ENCODE measurements around the gene XPNPEP1. TPM values are rescaled to one million over a fixed set of nuclear protein-coding genes. Genes with fewer than 3 reads are reported as not detected.

XPNPEP1 gene
- total RNA-seq, 2 donors from 2014 or later: 97.5 to 108 TPM

DNA sequence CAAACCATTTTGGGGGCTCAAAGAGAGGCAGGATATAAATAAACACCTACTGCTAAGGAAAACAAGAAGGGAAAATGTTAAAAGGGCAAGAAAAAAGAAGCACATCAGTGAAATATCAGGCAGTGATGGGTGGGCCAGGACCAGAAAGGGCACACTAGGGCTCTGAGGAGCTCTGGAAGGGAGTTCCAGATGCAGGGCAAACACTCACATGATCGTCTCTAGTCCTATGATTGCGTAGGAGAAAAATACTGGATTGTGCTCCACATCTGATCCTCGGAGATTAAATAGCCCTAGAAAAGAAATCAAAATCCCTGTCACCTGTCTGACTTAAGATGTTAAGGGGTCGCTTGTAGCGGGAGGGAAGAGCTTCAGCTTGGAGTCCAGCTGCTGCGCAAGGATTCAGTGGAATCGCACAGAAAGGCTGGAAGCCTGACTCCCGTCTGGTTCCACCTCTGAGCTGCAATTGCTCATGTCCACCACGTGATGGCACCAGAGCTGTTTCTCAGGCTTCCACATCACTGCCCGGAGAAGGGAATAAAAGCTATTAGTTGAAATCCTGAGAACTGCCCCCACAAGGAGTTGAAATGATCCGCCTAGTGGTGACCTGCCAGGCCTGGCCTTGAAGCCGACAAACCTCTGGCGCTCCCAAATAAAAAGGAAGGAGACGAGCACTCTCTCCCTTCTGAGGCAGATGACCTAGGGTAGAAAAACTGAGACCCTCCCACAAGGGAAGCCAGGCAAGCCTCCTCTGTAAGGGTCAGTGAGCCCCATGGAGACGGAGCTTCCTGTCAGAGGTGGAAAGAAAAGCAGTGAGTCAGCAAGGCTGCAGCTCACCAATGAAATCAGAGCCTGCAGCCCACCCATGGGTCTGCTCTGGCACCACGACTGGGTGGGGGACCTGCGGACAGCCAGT lies 39.2 kb downstream of the XPNPEP1 start:
- H3K4me1 Mint-ChIP-seq: peaks cover 24% of the 10 kb centered on the region
- H3K27ac Mint-ChIP-seq: no peak overlapping the region
- no peak overlapping the region for H3K4me3 Mint-ChIP-seq
- no peaks in the 10 kb centered on the region for H3K27me3 Mint-ChIP-seq
- ATAC-seq (replicated peaks): peak; percentile 49
- H3K36me3 Mint-ChIP-seq (ENCODE audit: low read depth): peaks cover 96% of the 10 kb centered on the region
- H3K9me3 Mint-ChIP-seq: no peaks in the 10 kb centered on the region

GRCh38 chr10:109882251-109883057 lies 40.9 kb downstream of the XPNPEP1 start:
- no peaks in the 10 kb centered on the region for H3K27me3 Mint-ChIP-seq
- peak overlapping the region; percentile 44 for H3K27ac Mint-ChIP-seq
- peaks cover 22% of the 10 kb centered on the region for H3K4me1 Mint-ChIP-seq

GRCh38 chr10:109881769-109882057 lies 41.6 kb downstream of the XPNPEP1 start:
- H3K36me3 Mint-ChIP-seq (ENCODE audit: low read depth): peaks cover 92% of the 10 kb centered on the region
- H3K9me3 Mint-ChIP-seq: no peaks in the 10 kb centered on the region
- H3K4me3 Mint-ChIP-seq: no peak overlapping the region
- peaks cover 14% of the 10 kb centered on the region for H3K4me1 Mint-ChIP-seq
- H3K27ac Mint-ChIP-seq: no peak overlapping the region
- no peak for ATAC-seq (replicated peaks)
- H3K27me3 Mint-ChIP-seq: no peaks in the 10 kb centered on the region

More at GRCh38 chr10:109882251-109883057, 40.9 kb downstream of the XPNPEP1 start:
- no peaks in the 10 kb centered on the region for H3K9me3 Mint-ChIP-seq
- peaks cover 92% of the 10 kb centered on the region for H3K36me3 Mint-ChIP-seq (ENCODE audit: low read depth)
- no peak overlapping the region for H3K4me3 Mint-ChIP-seq
- ATAC-seq (replicated peaks): no peak

GRCh38 chr10:109880886-109881768 lies 42.2 kb downstream of the XPNPEP1 start:
- peaks cover 8% of the 10 kb centered on the region for H3K4me1 Mint-ChIP-seq
- peaks cover 92% of the 10 kb centered on the region for H3K36me3 Mint-ChIP-seq (ENCODE audit: low read depth)
- H3K4me3 Mint-ChIP-seq: no peak overlapping the region
- H3K9me3 Mint-ChIP-seq: no peaks in the 10 kb centered on the region
- ATAC-seq (replicated peaks): no peak
- H3K27ac Mint-ChIP-seq: no peak overlapping the region
- no peaks in the 10 kb centered on the region for H3K27me3 Mint-ChIP-seq

- Mint-ChIP-seq H3K27me3 (no peaks in the 10 kb centered on the region), H3K4me1 (no peaks in the 10 kb centered on the region), H3K4me3 (no peak overlapping the region), H3K36me3 (ENCODE audit: low read depth) (peaks cover 93% of the 10 kb centered on the region), H3K9me3 (no peaks in the 10 kb centered on the region), H3K27ac (no peak overlapping the region)
- ATAC-seq (replicated peaks): no peak
These were observed 45.8 kb downstream of the XPNPEP1 start for GRCh38 chr10:109877546-109877945.

GRCh38 chr10:109875828-109876821 lies 47.2 kb downstream of the XPNPEP1 start:
- ATAC-seq (replicated peaks): no peak
- no peak overlapping the region for H3K4me3 Mint-ChIP-seq
- peaks cover 93% of the 10 kb centered on the region for H3K36me3 Mint-ChIP-seq (ENCODE audit: low read depth)
- no peaks in the 10 kb centered on the region for H3K4me1 Mint-ChIP-seq
- H3K9me3 Mint-ChIP-seq: no peaks in the 10 kb centered on the region
- H3K27ac Mint-ChIP-seq: no peak overlapping the region
- no peaks in the 10 kb centered on the region for H3K27me3 Mint-ChIP-seq

- H3K36me3 Mint-ChIP-seq (ENCODE audit: low read depth): peaks cover 93% of the 10 kb centered on the region
- H3K27ac Mint-ChIP-seq: no peak overlapping the region
- ATAC-seq (replicated peaks): no peak
- H3K4me3 Mint-ChIP-seq: no peak overlapping the region
- H3K4me1 Mint-ChIP-seq: no peaks in the 10 kb centered on the region
- no peaks in the 10 kb centered on the region for H3K27me3 Mint-ChIP-seq
- H3K9me3 Mint-ChIP-seq: no peaks in the 10 kb centered on the region
These were observed 48.2 kb downstream of the XPNPEP1 start for GRCh38 chr10:109875151-109875568.

DNA sequence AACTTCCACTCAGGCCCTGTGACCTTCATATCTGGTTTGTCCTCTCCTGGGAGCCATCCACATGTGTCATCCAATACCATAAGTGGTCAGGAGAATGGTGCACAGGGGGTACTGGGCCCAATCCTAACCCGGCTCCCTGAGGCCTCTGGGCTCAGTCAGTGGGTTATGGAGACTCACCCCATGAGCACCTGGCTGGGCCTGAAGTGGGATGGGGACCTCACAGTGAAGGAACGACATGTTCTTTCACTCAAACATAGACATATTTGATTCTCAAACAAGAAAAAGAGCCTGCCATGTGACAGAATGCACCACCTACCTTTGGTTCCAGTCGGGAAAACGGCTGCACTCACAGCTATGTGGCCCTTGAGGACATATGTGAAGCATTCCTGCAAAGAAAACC lies 51.8 kb downstream of the XPNPEP1 start:
- no peak for ATAC-seq (replicated peaks)
- Mint-ChIP-seq H3K36me3 (ENCODE audit: low read depth) (peaks cover 100% of the 10 kb centered on the region), H3K27ac (peak overlapping the region; percentile 38), H3K9me3 (no peaks in the 10 kb centered on the region), H3K4me3 (no peak overlapping the region), H3K4me1 (no peaks in the 10 kb centered on the region), H3K27me3 (no peaks in the 10 kb centered on the region)

DNA sequence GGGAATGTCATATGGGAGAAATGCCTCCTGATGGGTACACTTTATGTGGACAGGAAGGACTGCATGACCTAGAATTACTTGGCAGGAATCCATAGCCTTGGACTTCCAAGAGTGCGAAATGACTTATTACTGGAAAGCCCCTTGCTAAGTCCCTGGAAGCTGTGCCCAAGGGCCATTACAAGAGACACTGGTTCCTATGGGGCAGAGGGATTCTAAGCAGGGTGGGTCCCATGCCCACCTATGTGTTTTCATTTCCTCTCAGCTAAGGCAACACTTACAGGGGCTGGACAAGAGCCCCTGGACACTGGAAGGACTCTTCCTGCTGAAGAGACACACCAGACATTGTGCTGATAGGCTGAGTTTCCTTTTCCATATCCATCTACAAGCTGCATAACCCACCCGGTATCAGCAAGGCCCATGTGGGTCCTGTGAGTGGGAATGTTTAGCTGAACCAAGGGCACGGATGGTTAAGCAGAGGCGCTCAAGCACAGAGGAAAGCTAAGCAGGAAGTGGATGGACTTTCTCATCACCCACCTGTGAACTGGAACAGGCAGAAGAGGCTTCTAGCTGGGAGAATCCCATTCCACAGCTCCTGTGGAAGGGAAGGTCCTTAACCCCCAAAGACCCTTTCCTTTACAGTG lies 56.2 kb downstream of the XPNPEP1 start:
- Mint-ChIP-seq H3K27me3 (no peaks in the 10 kb centered on the region), H3K4me1 (no peaks in the 10 kb centered on the region), H3K27ac (no peak overlapping the region), H3K36me3 (ENCODE audit: low read depth) (peaks cover 99% of the 10 kb centered on the region), H3K4me3 (no peak overlapping the region), H3K9me3 (peaks cover 9% of the 10 kb centered on the region)
- ATAC-seq (replicated peaks): no peak

- peaks cover 91% of the 10 kb centered on the region for H3K36me3 Mint-ChIP-seq (ENCODE audit: low read depth)
- H3K9me3 Mint-ChIP-seq: peaks cover 9% of the 10 kb centered on the region
- H3K4me1 Mint-ChIP-seq: no peaks in the 10 kb centered on the region
- no peaks in the 10 kb centered on the region for H3K27me3 Mint-ChIP-seq
- no peak overlapping the region for H3K4me3 Mint-ChIP-seq
- ATAC-seq (replicated peaks): no peak
- H3K27ac Mint-ChIP-seq: peak overlapping the region; percentile 25
These were observed 56.9 kb downstream of the XPNPEP1 start for GRCh38 chr10:109866168-109866994.

DNA sequence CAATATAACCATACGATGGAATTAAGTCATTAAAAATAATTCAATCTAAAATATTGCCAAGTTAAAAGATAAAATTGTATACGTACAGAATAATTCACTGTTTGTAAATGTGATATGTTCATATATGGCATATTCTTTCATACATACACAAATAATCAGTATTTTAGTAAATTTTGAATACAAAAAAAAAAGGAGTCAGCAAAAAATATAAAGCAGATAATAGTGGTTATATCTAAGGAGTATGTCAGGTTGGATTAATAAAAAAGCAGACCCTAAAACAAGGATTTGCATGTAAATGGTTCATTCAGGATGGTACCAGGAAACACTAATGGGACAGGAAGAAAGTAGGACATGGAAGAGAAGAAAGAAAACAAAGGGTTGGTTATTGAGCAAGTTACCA lies 59.5 kb downstream of the XPNPEP1 start:
- Mint-ChIP-seq H3K27me3 (no peaks in the 10 kb centered on the region), H3K27ac (no peak overlapping the region), H3K36me3 (ENCODE audit: low read depth) (peaks cover 65% of the 10 kb centered on the region), H3K4me3 (no peak overlapping the region), H3K4me1 (no peaks in the 10 kb centered on the region), H3K9me3 (peaks cover 9% of the 10 kb centered on the region)
- ATAC-seq (replicated peaks): no peak

- H3K27ac Mint-ChIP-seq: no peak overlapping the region
- no peak overlapping the region for H3K4me3 Mint-ChIP-seq
- H3K36me3 Mint-ChIP-seq (ENCODE audit: low read depth): peaks cover 55% of the 10 kb centered on the region
- H3K9me3 Mint-ChIP-seq: peaks cover 9% of the 10 kb centered on the region
- no peak for ATAC-seq (replicated peaks)
- no peaks in the 10 kb centered on the region for H3K4me1 Mint-ChIP-seq
- H3K27me3 Mint-ChIP-seq: no peaks in the 10 kb centered on the region
These were observed 60.6 kb downstream of the XPNPEP1 start for GRCh38 chr10:109862738-109863137.
